Renal cortex interstitium (tissue), 11 donors: ENCODE data around the gene PPP1R18. TPM values are rescaled to one million over a fixed set of nuclear protein-coding genes. Genes with fewer than 3 reads are reported as not detected.
"Not testable (repeated sequence)": the region's sequence is repeated elsewhere in the genome, so short reads cannot be mapped to it uniquely, and the experiment has no call there.

Source experiments
- DNase-seq, 11 donors: peaks; one replicate each; pipeline ENCODE4 v3.0.0-alpha.2; 2013; ENCODE audit warnings: low read depth in 9 of 11, low spot score in 4 of 11; ENCODE audit errors: extremely low read depth in 1 of 11
- polyA plus RNA-seq, 3 donors: library from polyadenylated mRNA; unstranded; fragments of 120-200 nt; gene quantifications; one replicate each; pipeline ENCODE4 v1.2.1, GENCODE V29; 2013; ENCODE audit not compliant: insufficient read length in 3 of 3

The PPP1R18 gene
- polyA plus RNA-seq, 3 donors: 29.8 to 43.1 (median 34.2) TPM

DNA sequence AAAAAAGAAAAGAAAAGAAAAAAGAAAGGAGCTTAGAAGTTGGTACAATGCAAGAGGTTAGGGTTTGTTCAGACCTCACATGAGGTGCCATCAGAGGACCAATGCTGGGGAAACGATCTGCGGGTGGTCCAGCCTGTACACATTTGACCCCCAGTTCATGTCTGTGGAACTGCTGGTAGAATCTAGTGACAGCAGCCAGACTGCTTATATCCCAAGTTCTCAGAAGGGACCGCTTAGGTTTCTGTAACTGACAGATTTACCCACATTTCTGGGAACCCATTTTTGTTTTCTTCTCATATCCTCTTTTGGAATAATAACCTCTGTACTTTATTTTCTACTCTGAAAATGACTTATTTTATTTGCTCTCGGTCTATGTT is 4.7 kb downstream of the PPP1R18 start:
- no peak for DNase-seq

DNA sequence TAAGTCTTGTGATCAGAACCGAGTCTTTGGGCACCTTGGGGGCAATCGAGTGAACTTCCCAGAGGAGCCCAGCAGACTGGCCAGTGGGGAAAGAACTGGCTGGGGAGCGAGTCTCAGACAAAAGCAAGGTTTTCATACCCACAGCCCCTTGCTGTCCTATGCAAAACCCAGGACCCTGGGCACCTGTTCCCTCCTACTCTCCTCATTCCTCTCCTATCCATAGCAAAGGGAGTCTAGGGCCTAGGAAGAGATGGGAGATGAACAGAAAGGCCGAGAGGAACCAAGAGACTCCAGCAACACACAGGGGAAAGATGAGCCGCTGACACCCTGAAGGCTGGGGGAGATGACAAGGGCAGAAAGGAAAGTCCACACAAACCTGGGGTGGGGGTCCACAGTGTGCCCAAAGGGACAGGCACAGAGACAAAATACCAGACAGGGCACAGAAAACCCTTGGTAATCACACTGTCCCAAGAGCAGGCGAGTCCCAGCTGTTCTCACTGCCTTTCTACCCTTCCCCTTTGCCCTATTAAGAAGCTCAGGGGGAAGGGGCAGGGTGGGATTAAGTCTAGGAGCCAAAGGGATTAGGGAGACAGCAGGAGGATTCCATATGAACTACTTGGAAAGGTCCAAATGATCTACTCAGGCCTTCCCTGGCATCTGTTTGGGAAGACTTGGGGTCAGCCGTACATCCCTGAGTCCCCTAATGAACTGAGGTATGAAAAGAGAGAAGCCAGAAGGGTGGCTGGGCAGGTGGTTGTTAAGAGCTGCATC is 6.5 kb downstream of the PPP1R18 start:
- DNase-seq: no peak

DNA sequence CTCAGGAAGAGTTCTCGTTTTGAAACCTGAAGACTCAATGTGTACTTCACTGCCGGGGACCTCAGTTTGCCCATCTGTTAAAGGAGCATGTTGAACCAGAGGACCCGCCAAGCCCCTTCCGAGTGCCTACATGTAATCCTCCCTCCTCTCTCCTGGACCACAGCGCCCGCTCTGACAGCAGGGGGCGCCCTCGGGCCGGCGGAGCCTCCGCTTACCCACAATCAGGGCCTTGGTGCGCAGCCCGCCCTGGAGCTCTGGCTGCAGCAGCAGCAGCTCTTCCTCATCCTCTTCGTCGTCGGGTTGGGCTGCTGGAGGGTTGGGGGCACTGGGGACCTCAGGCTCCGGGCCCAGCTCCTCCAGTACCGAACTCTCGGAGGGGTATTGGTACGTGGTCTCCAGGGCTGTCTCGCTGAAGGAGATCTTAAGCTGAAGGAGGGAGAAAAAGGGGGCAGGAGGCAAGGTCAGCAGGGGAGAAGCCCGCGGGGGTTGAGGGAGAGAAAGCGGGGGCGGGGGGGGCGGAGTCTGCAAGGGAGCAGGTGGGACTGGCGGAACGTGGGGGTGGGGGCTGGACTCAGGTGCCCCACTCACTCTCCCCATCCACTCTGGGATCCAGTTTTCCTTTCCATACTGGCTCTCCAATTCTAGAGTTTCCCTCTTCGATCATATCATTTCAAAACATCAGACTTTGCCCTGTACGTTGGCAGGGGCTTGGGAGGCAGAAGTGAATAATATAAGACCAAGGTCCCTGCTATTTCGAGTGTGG is 7.3 kb downstream of the PPP1R18 start:
- peak in 5 of 11 donors; percentile 59 to 78 (median 74) for DNase-seq

DNA sequence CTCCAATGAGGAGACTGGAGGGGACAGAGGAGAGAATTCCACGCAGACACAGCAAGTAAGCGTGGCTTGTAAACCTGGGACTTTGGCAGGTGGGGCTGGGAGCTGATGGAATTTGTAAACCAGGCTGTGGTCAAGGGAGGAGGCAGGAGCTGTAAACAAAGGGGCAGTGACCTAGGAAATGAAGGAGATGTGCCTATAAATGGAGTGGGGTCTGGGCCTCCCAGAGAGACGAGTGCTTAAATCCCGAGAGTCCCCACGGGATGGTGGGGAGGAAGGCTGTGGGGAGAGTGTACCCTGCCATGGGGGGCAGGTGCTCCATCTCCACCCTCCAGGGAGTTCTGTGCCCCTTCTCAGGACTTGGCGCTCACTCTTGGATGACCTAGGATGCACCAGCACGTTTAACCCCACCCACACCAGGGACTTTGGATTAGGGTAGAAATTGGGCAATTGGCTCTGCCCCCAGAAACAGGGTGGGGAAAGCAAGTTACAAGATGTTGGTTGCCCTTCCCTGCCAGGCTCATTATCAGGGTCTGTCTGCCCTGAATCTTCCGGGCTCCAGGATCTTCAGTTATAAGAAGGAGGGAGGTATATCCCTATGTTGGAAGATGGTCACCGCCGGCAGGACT is 9.7 kb downstream of the PPP1R18 start:
- DNase-seq: no peak

DNA sequence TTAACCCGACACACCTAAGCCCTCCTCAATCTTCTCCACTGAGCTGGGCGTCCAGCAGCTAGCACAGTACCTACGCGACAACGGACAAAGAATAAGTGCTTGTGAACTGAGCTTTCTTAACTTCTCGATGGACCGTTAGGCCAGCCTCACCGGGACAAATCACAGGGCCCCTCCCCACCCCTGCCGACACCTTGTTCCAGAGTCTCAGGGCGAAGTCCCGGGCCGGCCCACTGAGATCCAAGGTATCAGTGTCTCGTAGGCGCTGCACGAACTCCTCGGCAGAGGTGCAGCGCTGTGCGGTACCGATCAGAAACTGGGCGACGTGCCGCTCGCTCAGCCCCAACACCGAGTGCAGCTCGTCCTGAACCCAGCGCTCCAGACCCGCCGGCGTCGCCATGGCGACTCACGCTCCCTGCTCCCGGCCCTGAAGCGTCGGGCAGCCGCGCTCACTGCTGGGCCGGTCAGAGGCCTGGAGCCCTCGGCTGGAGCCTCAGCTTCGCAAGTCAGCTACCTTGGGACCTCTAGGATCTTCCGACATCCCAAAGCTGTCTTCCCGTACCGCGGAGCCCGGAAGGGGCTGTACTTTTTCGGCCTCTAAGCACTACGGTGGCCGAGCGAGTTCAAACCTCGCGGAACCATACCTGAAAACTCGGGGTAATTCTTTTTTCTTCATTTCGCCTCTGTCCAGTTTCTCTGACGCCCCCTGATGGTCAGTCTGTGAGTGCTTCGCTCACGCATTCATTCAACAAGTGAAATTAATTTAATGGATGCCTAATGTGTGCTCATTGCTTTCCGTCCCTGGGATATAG is 13.8 kb downstream of the PPP1R18 start, which contains the start of gene DHX16:
Gene DHX16, minus strand, starts transcription at position 562 of the 809 bp plus-strand sequence. Its CDS starts 165 bp downstream, at position 397.
- peak; percentile 95 to 98 (median 97) for DNase-seq

DNA sequence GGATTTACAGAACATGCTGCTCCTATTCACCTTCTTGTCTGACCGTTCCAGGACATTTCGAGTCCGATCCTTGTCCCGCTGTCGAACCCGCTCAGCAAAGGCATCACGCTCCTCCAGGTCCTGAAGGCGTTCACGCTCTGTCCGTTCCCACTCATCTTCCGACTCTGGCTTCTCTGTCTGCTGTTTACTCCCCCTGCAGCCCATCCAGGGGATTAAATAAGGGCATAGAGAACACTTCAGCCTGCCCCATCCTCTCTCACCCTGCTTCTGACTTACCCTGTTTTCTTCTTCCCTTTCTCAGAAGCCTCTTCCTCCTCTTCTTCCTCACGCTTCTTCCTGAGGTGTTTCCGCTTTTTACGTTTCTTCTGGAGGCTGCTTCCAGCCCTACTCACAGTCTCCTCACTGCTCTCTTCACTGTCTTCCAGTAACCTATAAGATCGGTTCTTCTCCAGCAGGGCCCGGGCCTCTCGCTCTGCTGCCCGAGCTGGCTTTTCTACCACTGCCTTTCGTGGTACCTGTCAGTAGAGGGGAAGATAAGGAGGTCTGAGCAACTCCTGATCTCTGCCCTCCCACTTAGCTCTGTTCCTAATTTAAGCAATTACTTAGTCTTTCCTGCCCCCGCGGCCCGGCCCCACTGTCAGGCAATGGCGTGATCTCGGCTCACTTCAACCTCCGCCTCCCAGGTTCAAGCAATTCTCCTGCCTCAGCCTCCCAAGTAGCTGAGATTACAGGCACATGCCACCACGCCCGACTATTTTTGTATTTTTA is 15.5 kb downstream of the PPP1R18 start:
- no peak for DNase-seq

DNA sequence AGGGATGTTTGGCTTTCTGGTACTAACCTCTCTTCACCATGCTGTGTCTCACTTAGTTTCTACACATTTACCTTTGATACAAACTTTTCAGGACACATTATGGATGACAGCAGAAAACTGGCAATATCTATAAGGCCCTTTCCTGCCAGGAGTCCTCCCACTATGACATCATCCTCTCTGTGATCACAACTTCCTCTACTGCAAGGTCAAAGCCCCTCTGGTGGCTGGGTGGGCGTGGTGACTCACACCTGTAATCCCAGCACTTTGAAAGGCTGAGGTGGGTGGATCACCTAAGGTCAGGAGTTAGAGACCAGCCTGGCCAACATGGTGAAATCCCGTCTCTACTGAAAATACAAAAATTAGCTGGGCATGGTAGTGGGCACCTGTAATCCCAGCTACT is 20.1 kb downstream of the PPP1R18 start:
- DNase-seq: not testable (repeated sequence)

DNA sequence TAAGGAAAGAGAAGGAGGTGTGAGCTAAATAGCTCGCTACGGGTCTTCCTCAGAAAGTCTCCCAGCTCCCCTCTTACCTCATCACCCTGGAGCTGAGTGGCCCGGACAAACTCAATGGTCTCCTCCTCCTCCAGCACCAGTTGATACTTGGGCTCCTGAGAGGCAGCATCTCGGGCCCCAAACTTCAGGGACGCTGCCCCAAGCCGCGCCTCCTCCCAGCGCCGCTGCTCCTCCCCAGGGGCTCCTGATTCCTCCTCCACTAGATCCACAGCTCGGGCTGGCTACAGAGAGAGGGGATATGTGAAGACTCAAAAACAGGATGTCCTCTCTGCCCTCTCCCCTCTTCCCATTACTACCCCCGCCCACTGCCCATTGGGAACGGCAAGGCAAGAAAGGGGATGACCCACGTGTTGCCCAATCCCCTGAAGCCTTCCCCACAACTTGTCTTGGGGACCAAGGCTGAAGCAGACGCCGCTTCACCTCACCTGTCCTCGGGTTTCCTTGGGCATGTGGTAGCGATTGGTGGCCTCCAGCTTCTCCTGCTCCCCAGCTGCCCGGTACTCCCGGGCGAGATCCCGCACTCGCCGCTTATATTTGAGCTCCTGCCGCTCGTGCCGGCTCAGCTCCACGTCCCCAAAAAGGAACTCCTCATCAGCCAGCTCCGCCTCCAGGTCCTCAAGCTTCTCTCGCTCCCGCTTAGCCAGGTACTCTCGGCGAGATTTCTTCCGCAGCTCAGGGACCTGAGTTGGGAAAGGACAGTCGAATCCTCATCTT is 21.3 kb downstream of the PPP1R18 start:
- DNase-seq: no peak

DNA sequence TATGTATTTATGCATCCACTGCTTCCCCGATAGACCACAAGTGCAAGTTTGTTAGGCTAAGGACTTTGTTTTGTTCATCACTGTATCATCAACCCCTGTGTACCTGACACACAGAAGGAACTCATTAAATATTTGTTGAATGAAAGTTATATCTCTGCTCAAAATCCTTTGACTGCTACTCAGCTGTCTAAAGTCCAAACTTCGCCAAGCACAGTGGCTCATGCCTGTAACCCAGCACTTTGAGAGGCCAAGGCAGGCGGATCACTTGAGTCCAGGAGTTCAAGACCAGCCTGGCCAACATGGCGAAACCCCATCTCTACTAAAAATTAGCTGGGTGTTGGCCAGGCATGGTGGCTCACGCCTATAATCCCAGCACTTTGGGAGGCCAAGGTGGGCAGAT is 28.5 kb downstream of the PPP1R18 start:
- DNase-seq: not testable (repeated sequence)

DNA sequence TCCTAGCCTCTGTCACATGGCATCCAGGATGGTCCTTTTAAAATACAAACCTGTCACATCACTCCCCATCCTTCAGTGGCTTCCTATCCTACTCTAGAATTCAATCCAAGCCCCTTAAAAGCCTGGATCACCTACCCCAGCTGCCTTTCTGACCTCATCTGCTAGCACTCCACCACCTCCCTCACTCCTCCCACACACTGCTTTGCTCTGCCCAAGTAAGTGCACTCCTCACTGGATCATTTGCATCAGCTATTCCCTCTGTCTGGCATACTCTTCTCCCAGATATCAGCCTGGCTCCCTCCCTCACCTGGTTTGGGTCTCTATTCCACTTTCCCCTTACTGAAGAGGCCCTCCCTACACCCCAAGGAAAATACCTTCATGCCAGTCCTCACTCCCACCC is 29.0 kb downstream of the PPP1R18 start:
- peak in 1 of 11 donors; percentile 23 for DNase-seq

DNA sequence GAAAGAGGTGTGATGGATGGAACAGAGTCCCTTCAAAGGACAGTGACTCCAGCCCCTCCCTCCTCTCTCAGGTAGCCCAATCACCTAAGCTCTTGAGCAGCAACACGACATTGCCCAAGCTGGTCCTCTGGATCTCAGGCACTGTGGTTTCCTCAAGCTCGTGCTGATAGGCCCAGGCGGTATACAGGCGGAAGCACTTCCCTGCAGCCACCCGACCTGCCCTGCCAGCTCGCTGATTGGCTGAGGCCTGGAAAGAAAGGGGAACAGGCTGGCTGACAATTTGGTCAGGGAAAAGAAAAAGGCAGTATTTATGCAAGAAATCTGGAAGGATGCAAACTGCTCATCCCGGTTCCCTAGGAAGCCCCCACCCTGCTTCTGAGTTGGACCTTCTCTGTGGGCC is 29.9 kb downstream of the PPP1R18 start:
- no peak for DNase-seq

DNA sequence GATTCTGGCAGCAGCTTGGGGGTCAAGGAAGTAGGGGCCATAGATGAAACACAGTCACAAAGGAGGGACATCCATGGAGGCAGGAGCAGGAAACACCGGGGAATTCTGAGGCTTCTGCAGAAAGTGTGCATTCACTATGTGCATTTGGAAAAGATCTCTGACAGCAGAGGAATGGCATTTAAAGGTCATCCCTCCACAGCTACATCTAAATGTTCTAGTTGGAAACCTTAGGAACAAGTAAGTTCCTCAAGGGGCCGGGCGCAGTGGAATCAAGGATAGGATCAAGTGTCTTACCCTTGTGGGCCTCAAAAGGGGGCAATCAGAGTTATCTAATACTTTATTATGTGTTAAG is 30.7 kb downstream of the PPP1R18 start:
- no peak for DNase-seq

DNA sequence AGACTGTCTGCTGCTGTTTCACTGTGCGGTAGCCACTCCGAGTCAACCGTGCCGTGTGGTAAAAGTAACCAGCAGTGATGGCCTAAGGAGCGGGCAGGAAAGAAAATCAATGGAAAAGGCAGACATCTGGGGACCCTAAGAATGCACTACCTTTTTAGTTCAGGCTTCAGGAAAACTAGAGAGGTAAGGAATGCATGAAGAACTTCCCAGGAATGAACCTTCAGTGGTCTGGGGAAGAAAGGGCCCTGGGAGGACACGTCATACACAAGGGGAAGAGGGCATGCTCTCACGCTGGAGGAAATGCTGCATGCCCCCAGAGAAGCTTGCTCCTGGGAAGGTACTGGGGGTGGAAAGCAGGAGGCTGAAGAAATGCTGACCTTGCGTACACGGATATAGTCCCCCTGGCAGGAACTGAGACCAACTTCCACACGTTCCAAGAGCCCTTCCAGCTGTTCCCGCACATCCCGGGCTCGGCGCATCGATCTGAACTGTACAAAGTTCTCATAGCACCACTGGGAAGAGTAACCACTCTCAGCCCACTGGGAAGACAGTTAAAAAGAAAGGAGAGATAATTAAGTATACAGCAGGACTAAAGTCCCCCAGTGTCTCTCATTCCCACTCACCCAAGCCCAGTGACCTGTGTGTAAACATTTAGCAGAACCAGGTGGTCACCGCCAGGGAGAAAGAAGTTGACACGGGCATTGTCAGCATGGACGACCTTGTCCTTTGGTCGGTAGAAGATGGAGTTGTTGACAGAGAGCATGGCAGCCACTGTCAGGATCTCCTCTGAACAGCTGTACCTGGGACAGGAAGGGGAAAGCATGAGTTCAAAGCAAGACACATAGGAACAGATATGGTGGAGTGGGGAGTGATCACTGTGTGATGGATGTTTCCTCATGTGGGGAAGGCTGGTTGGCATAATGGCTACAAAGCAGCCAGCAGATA is 31.4 kb downstream of the PPP1R18 start:
- no peak for DNase-seq

DNA sequence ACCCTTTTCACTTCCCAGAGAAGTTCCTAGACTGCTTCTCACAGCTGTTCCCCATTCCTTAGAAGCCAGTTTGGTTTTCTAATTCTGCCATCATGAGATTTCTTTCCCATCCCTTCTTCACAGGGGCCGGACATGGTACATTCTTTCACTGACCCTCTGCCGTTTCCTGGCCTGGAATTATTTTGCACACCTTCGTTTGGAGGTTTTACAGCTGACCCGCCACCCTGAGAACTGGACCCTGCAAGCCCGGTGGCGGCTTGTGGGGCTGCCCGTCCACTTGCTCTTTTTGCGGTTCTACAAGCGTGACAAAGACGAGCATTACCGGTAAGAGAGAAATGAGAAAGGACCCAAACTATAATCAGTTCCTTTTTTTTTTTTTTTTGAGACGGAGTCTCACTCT is 35.3 kb downstream of the PPP1R18 start:
- DNase-seq: no peak

DNA sequence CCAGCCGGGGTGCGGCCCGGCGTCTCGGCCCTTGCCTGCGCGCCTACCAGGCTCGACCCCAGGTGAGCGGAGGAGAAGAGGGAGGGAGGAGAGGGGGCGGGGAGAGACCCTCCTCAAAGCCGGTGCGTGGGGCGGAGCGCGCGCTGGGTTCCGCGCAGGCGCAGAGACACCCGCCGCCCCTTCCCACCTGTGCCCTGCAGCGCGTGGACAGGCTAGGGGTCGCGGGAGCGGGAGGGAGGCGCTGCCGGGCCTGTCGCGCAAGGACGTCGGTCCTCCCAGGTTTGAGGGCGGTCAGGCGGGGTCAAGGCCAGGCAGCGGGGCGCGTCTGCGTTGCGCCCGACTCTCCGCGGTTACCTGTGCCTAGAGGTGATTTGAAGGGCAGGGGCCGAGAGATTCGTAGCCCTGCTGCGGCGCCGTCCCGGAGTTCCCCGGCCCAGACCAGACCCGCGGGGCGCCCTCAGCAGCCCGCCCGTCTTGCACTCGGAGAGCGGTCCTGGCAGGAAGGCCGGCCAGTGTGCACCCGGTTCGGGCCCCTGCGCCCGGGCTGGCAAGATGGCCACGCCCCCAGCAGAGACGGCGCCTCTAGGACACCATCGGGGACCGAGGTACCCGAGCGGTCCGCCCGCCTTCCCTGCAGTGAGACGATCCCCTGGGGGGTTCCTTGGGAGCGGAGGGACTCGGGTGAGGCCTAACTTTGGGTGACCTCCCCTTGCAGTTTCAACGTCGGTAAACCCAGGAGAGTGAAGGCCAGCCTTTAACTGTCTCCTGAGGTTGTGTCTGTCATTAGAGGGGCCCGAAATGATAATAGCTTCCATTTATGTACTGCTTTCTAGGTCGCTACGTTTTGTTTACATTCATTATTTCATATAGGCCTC is 39.0 kb downstream of the PPP1R18 start:
- DNase-seq: peak in 8 of 11 donors; percentile 42 to 76 (median 58)
